HG03045 (cell line): ENCODE results near the gene MRAP2.

Experiments
- ATAC-seq: cut with Tn5 transposase; IDR thresholded peaks from one replicate; pipeline ENCODE4 v1.9.1; 2021; ENCODE audit warnings: mild to moderate bottlenecking, moderate library complexity; ENCODE audit not compliant: unreplicated experiment

The MRAP2 gene, protein sequence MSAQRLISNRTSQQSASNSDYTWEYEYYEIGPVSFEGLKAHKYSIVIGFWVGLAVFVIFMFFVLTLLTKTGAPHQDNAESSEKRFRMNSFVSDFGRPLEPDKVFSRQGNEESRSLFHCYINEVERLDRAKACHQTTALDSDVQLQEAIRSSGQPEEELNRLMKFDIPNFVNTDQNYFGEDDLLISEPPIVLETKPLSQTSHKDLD

DNA sequence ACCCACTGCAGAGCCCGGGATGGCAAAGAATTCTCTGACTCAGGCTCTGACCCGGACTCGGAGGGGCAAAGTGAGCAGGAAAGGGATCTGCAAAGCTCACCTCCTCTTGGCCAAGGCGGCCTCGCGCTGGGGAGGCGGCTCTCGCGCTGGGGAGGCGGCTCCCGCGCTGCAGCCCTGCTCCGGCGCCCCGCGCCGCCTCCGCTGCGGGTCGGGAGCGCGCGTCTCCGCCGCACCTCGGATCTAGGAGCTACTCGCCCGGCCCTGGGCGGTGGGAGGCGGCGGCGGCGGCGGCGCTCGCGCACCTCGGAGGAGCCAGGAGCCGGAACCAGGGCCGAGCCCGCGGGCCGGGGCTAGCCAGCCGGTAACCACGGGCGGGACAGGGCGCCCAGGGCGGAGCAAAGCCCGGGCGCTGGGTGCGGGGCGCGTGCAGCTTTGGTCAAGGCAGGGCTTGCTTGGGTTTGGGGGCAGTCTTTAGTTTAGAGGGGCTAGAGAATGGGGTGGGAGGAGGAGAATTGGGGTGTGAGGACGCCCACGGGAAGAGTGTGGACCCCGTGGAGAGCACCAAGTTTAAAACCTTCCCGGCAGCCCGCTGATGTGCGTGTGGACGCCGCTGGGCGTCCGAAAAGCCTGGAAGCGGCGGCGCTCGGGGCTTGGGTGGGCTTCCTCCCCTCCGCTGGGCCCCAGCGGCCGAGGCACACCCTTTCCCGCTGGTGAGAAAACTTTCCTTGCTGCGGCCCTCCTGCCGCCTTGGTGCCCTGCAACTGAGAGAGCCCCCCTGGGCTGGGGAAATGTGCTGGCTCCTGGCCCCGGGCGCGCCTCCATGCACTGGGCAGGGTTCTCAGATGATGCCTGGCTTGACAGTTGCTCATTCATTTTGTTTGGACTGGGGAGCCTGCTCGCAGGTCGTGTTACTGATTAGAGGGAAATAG is at the start of gene MRAP2:
Gene MRAP2, plus strand, starts transcription at position 250 of the 929 bp plus-strand sequence. CDS start 21,547 bp downstream, outside the sequence.
- ATAC-seq, result no peak

DNA sequence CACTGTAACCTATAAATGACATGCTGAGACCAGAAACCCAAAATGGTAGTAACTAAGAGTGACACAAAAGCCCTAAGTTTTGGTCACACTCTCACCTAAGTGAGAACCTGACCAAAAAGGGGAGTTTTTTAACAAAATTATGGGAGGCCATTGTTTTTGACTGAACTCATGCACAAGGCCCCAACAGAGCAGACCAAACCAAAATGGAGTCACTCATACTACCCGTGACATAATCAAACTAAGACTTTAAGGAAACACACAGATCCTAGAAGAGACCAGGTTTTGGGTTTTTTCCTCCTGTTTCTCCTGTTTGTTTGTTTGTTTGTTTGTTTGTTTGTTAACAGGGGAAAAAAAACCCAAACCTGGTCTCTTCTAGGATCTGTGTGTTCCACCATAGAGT is 49.2 kb upstream of the MRAP2 start:
- no peak for ATAC-seq

DNA sequence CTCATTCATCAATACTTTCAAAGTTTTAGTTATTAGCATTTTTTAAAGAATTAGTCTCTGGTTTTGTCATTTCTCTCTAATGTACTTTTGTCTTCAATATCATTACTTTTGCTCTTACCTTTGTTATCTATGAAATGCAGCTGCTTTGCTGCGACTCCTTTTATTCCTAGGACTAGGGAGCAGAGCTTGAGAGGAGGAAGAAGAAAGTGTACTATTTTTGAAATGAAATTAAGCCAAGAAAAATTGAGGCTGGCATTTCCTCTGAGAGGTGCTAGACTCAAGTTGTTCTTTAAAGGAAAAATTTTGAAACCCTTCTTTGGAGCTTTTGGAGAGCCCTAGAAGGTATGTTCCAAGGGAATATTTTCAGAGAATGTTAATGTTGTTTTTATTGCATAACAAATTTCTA is 48.3 kb upstream of the MRAP2 start:
- no peak for ATAC-seq

DNA sequence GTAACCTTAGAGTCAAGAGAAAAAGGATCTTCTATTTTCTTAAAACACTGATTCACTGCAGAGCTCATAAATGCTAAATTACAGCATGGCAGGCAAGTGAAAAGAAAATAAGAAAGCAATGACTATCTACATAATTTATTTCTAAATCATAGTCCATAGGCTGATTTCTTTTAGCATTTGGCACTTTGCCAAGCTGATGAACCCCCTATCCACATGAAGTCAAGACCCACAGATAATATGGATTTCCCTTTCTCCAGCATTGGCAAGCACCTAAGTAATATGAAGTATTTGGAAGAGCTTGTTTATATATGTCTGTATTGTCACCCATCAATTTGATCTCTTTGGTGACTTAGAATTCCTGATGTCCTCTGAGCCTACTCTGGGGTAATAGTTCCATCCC is 47.9 kb upstream of the MRAP2 start:
- ATAC-seq, result no peak

DNA sequence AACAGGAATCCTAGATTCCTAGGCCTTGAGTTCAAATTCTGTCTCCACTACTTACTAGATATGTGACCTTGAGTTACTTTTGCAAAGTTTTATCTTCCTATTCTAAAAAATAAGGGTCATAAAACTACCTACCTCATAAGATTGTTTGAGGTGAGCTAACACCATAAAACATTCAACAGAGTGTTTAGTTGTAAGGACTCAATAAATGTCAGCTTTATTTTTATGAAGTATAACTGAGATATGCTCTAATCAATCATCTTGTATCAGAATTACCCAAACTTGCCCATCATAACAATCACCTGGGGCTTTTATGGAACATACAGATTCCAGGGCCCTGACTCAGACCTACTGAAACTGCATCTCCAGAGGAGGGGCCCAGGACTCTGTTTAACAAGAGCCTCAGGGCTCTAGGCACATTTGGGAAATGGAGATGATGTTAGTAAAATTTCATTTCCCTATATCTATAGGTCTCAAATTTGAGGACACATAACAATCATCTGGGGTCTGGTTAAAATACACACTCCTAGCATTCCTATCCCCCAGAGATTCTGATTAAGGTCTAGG is 35.5 kb upstream of the MRAP2 start:
- ATAC-seq, result no peak

DNA sequence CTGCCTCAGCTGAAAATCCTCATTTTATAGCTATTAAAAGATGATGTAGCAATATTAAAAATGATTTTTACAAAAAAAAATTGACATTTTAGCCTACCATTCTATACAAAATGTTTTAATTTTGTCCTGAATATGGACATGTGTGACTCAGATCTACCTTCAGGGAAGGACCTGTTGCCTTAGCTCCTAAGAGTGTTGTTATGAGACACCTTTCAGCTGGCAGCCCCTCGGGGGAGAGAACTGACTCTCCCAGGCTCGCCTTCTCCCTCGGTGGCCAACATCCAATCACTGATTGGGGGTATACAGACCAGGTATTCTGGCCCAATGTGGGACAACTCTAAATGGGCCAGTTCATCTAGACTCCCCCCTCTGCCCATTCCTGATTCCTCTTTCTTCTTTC is 32.5 kb upstream of the MRAP2 start:
- no peak for ATAC-seq

DNA sequence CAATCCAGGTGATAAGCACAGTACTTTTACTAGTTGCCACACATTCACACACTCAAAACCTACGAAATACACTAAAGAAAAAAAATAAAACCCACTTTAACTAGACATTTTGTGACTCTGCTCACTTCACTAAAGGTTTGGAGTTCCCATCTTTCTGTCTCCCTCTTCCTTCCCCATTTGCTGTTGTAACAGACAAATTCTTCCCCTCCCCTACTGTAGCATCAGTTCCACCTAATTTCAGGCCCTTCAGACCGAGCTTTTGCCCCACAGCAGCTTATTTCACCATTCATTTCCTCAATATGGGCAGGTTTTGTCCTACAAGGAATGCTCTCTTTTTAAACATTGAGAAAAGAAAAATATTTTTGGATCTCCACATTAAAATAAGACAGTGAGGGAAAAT is 31.3 kb upstream of the MRAP2 start:
- ATAC-seq, result no peak

DNA sequence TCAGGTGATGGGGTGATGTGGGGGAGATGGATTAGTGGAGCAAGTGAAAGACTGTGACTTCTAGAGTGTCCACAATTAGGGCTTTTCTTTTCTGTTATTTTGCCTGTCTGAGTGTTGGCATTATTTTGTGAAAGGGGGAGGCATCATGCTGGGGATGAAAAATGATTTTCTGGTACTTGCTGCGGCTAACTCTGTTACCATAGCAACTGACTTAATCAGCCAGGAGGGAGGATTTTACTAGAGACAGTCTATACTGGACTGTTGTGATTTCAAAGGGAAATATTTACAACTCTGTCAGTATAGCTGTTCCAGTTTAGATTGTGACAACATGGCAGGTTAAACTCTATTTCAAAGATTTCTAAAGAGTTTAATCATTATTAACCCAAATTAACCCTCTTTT is 30.4 kb upstream of the MRAP2 start:
- no peak for ATAC-seq

DNA sequence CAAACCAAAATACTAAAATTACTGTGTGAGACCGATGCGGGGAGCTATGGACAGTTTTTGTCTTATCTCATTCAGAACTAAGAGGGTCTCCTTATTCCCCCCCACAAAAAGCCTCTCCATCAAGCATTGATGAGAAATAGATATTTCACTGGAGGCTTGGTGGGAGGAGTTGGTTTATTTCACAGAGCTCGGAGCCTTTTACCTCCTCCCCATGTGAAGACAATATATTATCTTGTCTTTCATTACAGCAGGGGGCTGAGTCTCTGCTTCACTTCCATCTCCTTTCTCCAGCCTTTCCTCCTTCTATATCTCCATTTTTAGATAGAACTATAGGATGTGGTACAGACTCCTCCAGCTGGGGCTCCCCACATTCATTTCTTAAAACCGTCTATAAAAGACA is 29.9 kb upstream of the MRAP2 start:
- no peak for ATAC-seq

DNA sequence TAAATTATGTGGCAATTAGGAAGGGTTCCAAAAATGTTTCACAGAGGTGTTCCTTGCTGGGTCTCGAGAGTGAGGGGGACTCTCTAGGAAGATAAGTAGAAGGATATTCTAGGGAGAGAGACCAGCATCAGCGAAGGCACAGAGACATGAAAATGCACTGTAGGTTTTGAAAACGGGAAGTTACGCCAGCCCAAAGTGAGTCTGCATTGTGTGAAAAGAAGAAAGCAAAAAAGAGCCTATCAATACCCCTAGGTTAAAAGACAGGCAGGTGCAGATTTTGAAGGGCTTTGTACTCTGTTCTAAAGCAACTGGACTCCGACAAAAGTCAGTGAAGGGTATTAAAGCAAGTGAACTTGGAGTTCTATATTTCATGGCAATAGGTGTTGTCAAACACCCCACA is 25.7 kb upstream of the MRAP2 start:
- ATAC-seq, result no peak

DNA sequence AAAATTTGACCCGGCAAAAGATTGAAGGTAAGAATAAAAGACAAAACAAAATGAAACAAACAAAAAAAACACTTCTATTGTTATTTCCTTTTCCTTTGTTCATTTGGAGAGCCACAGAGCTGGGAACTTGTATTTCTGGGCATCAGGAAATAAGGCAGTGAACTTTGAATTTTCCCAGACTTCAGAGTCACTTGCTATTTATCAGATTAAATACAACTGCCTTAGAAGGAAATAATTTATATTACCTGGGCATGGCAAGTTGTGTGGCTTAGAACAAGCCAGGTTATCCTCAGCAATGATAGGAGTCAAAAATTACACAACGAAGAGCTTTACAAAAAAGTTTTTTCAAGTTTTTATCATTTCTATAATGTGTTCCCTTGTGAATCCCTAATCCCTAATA is 20.2 kb upstream of the MRAP2 start:
- ATAC-seq, result no peak

DNA sequence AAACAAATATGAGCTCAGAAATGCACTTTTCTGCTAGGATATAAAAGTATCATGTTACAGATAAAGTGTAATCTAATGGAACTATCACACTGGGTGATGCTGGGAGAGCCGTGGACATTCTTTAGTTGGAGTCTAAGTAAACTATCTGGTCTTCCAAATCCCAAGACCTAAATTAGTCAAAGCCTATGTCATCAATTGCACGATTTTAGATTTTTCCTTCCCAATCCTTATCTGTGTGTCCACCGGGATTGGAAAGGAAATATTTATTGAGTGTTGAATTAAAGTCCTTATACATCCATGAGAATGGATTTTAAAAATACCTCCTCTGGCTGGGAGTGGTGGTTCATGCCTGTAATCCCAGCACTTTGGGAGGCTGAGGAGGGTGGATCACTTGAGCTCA is 19.6 kb upstream of the MRAP2 start:
- ATAC-seq, result no peak

DNA sequence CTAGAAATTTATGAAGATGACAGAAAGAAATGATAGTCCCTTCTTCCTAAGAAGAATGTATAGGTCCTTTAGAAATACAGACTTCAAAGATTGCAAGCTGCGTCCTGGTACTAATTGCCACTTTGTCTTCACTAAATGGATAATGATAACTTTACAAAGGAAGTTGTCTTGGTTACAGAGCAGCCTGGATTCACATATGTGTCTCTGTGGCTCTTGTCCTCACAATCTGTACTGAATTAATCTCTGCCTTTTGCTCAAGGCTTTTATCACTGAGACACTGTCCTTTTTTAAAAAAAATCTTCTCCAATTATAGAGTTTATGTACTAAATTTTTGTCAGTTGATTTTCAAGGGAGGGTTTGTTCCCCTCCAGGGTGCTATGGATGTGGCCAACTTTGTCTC is 17.5 kb upstream of the MRAP2 start:
- no peak for ATAC-seq

DNA sequence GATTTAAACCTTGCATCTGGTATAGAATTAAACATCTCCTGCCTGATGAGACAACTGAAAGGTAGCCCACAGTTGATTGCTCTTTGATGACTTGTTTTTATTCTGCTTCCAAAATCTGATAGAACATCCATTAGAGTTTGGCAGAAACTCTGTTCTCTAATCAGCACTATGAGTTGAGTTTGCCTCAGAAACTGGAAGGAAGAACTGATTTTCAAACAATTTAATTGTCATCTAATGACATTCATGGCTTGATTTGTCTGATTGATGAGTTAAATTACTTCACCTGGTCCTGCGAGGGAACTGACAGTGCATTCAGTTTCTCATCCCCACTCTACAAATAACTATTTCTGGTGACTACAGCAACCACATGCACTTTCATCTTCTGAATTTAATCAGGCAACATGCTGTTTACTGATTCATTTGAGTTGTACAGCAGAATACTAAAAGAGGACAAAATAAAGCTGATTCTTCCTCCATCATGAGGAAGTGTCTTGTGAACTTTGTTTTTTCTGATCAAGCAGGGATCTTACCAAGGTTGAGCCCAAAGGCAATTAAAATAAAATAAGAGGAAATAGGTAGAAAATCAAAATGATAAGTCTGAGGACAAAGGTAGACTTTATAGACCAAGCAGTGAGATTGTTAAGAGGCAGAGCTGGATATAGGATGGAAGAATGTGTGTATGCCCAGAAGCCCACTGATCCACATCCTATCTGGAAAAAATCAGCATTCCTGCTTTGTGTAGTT is 15.7 kb upstream of the MRAP2 start:
- ATAC-seq, result no peak

DNA sequence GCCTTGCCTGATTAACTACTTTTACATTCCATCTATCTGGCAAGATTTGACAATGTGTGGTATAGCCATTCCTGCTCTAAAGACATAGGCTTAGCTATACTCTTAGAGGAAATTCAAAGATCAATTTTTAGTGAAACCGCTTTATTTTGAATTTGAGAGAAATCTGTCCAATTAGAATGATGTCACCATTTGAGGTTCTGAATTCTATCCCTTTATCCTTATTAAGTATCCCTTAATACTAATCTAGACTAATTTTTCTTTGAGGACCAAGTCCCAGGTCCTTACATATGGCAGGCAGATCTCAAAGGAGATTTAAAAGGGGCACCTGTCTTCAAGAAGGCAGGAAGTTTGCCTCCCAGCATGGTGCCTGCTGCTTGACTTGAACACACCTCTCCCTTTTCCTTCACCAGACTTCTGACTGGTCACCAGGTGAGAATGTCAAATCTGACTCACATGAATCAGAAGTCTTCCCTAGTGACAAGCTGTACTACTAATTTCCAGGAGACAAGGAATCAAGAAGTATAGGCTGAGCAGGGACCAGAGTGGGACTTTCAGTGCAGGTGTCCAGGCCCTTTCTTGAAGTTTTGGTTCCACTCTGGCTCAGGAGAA is 15.0 kb upstream of the MRAP2 start:
- ATAC-seq, result no peak

DNA sequence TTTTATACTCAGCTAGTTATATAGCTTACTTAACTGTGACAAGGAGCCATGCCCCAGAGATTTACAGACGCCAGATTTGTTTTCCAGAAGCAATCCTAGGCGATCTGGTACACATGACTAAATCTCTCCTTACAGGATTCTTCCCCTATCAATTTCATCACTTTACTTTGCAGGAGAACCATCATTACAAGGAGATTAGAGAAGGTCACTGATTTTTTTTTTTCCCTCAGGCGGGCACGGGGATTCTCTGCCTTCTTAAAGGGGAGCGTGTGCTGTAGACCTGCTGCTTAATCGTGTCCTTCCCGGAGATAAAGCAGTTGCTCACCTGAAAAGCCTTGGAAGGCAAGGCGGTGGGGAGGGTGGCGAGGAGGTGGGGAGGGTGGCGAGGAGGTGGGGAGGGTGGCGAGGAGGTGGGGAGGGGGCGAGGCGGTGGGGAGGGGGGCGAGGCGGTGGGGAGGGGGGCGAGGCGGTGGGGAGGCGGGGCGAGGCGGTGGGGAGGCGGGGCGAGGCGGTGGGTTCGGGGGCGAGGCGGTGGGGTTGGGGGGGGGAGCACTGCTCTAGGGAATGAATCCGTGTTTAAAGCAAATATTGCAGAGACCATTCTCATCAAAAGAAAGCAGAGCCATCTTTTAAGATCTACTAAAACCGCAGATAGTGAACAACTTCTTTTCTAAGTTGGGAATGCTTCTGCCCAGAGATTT is 14.3 kb upstream of the MRAP2 start:
- no peak for ATAC-seq

DNA sequence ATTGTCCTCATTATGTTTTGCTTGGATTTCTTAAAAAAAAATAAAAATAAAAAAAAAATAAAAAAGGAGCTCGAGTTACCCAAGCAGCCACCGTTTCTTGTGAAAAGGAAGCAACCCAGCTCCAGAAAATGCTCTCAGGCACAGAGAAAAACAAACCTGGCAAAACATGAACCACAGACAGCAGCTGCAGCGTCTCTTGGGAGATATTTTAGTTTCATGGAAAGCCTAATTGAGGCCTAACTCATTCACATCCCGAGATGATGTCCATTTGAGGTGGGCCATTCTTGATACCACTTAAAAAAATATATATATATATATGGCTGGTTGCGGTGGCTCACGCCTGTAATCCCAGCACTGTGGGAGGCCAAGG is 13.7 kb upstream of the MRAP2 start:
- no peak for ATAC-seq

DNA sequence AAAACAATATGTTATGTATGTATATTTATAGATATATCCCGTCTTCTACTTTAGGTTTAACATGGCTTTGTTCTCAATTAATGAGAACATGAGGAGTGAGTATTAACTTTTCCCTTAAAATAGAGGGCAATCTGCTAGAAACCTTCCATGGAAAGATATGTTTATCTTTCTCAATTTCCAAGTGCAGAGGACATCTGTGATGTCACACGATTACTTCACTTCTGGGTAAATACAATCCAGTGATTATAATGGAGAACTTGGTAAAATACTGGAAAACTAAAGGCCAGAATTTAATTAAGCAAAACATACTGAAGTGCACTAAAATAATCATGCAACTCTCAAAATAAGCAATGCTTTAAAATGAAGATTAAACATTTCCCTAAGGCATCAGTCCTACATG is 11.9 kb upstream of the MRAP2 start:
- ATAC-seq, result no peak

DNA sequence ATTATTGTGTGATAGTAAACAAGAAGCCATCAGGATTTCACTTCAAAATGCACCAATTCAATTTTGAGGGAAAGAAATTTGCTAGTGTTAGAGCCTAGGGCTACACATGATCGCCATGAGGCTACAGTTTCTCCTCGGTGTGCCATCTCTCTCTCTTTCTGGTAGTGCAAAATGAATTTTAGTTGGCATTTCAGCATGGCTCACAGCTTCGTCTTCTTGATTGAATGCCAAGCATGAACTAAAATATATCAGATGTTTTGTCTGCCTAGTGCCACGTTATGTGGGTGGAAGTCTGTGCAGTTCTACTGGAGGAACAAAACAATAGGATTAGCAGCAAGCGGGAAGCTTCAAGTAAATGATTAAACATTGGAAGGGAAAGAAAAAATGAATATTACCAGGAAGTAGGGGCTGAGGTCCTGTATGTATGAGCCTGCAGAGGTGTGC is 6.8 kb upstream of the MRAP2 start:
- ATAC-seq, result no peak
